SK-N-SH (cell line): ENCODE measurements around the gene NAA11. TPM values are rescaled to one million over a fixed set of nuclear protein-coding genes. Genes with fewer than 3 reads are reported as not detected.

Experiments
- CTCF ChIA-PET: fragments of 300-600, 350-600 bp; formaldehyde crosslinking; extraction: SDS; loops from one replicate; lab custom pipeline; 2021; lab: Yijun Ruan, JAX
- POLR2A ChIA-PET: fragments of 350-600 bp; sonication (Branson Sonifier 250); formaldehyde crosslinking; extraction: SDS; loops from one replicate; lab custom pipeline; 2020; ENCODE audit warnings: antibody characterized with exemption, inconsistent platforms; lab: Yijun Ruan, JAX
- DNase-seq: peaks from one replicate; pipeline ENCODE4 v3.0.0; 2012
- H2AFZ ChIP-seq: fragments of 200-600 bp; sonication (generic); 2 replicates; pipeline ENCODE4 v1.8.1; 2016; ENCODE audit warnings: antibody characterized with exemption, mild to moderate bottlenecking, low read depth
- H3F3A ChIP-seq: fragments of 200-600 bp; sonication (generic); replicated peaks from 2 replicates; pipeline ENCODE3; 2016; ENCODE audit warnings: antibody characterized with exemption, mild to moderate bottlenecking; ENCODE audit not compliant: insufficient read depth
- H3K27ac ChIP-seq, 2 experiments: fragments of 200-500 bp in 1 of 2; fragments of 200-600 bp in 1 of 2; sonication (Bioruptor generic) in 1 of 2; sonication (generic), shearing (Covaris generic) in 1 of 2; 2 replicates each; pipeline versions ENCODE4 v1.5.1 to v1.6.1; 2014 to 2016; ENCODE audit warnings: low read depth in 2 of 2, inconsistent platforms in 1 of 2, low read length in 1 of 2, mild to moderate bottlenecking in 1 of 2, mixed read lengths in 1 of 2
- H3K27me3 ChIP-seq: fragments of 200-600 bp; sonication (generic), shearing (Covaris generic); 2 replicates; pipeline ENCODE4 v1.6.1; 2016; ENCODE audit warnings: mixed run types; ENCODE audit not compliant: insufficient read depth
- H3K36me3 ChIP-seq, 2 experiments: fragments of 200-500 bp in 1 of 2; fragments of 200-600 bp in 1 of 2; sonication (Bioruptor generic) in 1 of 2; sonication (generic) in 1 of 2; replicated peaks in 1 of 2; 2 replicates each; pipeline versions ENCODE3 to v1.5.1; 2014 to 2016; ENCODE audit warnings: low read length in 1 of 2, mild to moderate bottlenecking in 1 of 2; ENCODE audit not compliant: insufficient read depth in 2 of 2, control insufficient read depth in 1 of 2
- H3K4me1 ChIP-seq, 2 experiments: fragments of 200-500 bp in 1 of 2; fragments of 200-600 bp in 1 of 2; sonication (Bioruptor generic) in 1 of 2; sonication (generic), shearing (Covaris generic) in 1 of 2; 2 replicates each; pipeline versions ENCODE4 v1.5.1 to v1.6.1; 2014 to 2016; ENCODE audit warnings: low read depth in 1 of 2, low read length in 1 of 2, mixed run types in 1 of 2; ENCODE audit not compliant: insufficient read depth in 2 of 2, control insufficient read depth in 1 of 2
- H3K4me2 ChIP-seq: fragments of 200-600 bp; sonication (generic), shearing (Covaris generic); 2 replicates; pipeline ENCODE4 v1.6.1; 2017; ENCODE audit warnings: mixed run types
- H3K4me3 ChIP-seq, 2 experiments: fragments of 200-500 bp in 1 of 2; fragments of 200-600 bp in 1 of 2; sonication (Bioruptor generic) in 1 of 2; sonication (generic), shearing (Covaris generic) in 1 of 2; 2 replicates each; pipeline versions ENCODE4 v1.5.1 to v1.8.1; 2014 to 2016; ENCODE audit warnings: low read depth in 2 of 2, inconsistent platforms in 1 of 2, low read length in 1 of 2, mild to moderate bottlenecking in 1 of 2, mixed read lengths in 1 of 2, moderate library complexity in 1 of 2
- H3K79me2 ChIP-seq: fragments of 200-600 bp; sonication (generic); 2 replicates; pipeline ENCODE4 v1.8.1; 2017; ENCODE audit warnings: mild to moderate bottlenecking; ENCODE audit not compliant: insufficient read depth
- H3K9ac ChIP-seq: fragments of 200-600 bp; sonication (generic); 2 replicates; pipeline ENCODE4 v1.6.1; 2017; ENCODE audit warnings: mixed run types
- H3K9me2 ChIP-seq: fragments of 200-600 bp; sonication (generic); 2 replicates; pipeline ENCODE4 v1.6.1; 2017; ENCODE audit warnings: mixed run types
- H3K9me3 ChIP-seq: fragments of 200-600 bp; sonication (generic); 2 replicates; pipeline ENCODE4 v1.6.1; 2017; ENCODE audit warnings: mixed run types, mild to moderate bottlenecking, moderate library complexity
- H4K20me1 ChIP-seq: fragments of 200-600 bp; sonication (generic); 2 replicates; pipeline ENCODE4 v1.6.1; 2017; ENCODE audit warnings: mild to moderate bottlenecking, mixed run types; ENCODE audit not compliant: insufficient read depth
- CTCF ChIP-seq: fragments of 200-600 bp; sonication (generic); IDR thresholded peaks from 2 replicates; pipeline ENCODE4 v1.6.1; 2017; ENCODE audit warnings: antibody characterized with exemption, mild to moderate bottlenecking, moderate library complexity
- EZH2phosphoT487 ChIP-seq: fragments of 200-600 bp; sonication (generic); IDR thresholded peaks from 2 replicates; pipeline ENCODE4 v1.6.1; 2017; ENCODE audit warnings: low read depth, mixed run types, mild to moderate bottlenecking, antibody characterized with exemption, moderate library complexity, borderline replicate concordance
- FOSL2 ChIP-seq: IDR thresholded peaks from 2 replicates; pipeline ENCODE4 v1.4.0; 2012; ENCODE audit warnings: low read depth, mild to moderate bottlenecking, moderate library complexity, borderline replicate concordance
- FOXJ3 ChIP-seq: sonication (generic); formaldehyde crosslinking; IDR thresholded peaks from 2 replicates; pipeline ENCODE4 v1.5.1; 2020; ENCODE audit warnings: mild to moderate bottlenecking, missing genetic modification reagents
- GABPA ChIP-seq: IDR thresholded peaks from 2 replicates; pipeline ENCODE4 v1.4.0; 2012; ENCODE audit warnings: low read depth, mild to moderate bottlenecking
- JUND ChIP-seq: IDR thresholded peaks from 2 replicates; pipeline ENCODE4 v1.4.0; 2012
- MEF2A ChIP-seq: IDR thresholded peaks from 2 replicates; pipeline ENCODE4 v1.4.0; 2012; ENCODE audit warnings: low read depth, borderline replicate concordance
- MXI1 ChIP-seq: IDR thresholded peaks from 2 replicates; pipeline ENCODE4 v1.6.1; 2012; ENCODE audit warnings: mild to moderate bottlenecking, low read depth, low read length, improper control_type of control experiment
- NFIC ChIP-seq: IDR thresholded peaks from 2 replicates; pipeline ENCODE4 v1.4.0; 2012; ENCODE audit warnings: borderline replicate concordance
- NRF1 ChIP-seq: IDR thresholded peaks from 2 replicates; pipeline ENCODE4 v1.6.1; 2012; ENCODE audit warnings: low read depth, mild to moderate bottlenecking, low read length
- RFX5 ChIP-seq: IDR thresholded peaks from 2 replicates; pipeline ENCODE4 v1.6.1; 2012; ENCODE audit warnings: mild to moderate bottlenecking, improper control_type of control experiment, low read length
- SMC3 ChIP-seq: IDR thresholded peaks from 2 replicates; pipeline ENCODE4 v1.6.1; 2012; ENCODE audit warnings: low read depth, low read length, improper control_type of control experiment
- TCF12 ChIP-seq: IDR thresholded peaks from 2 replicates; pipeline ENCODE4 v1.4.0; 2012
- TEAD4 ChIP-seq: IDR thresholded peaks from 2 replicates; pipeline ENCODE4 v1.4.0; 2012; ENCODE audit warnings: mild to moderate bottlenecking, borderline replicate concordance; ENCODE audit not compliant: insufficient read depth
- USF1 ChIP-seq: IDR thresholded peaks from 2 replicates; pipeline ENCODE4 v1.4.0; 2012; ENCODE audit warnings: low read depth, borderline replicate concordance
- YY1 ChIP-seq: IDR thresholded peaks from 2 replicates; pipeline ENCODE4 v1.4.0; 2012; ENCODE audit warnings: low read depth, mild to moderate bottlenecking
- WGBS: methylation state at CpG from one replicate; pipeline ENCODE4 v1.1.6; 2017; ENCODE audit warnings: low lambda C conversion rate; 5-methylcytosine and 5-hydroxymethylcytosine counted together
- polyA plus RNA-seq, 3 experiments: library from polyadenylated mRNA; depleted of rRNA; stranded (reverse); fragments of >200 nt; gene quantifications; 2 replicates each; pipeline ENCODE4 v1.2.3, GENCODE V29; 2012

NAA11 gene
- polyA plus RNA-seq, 1 of the 3 experiments (the other 2 are of a cell fraction): not detected

- Histone ChIP-seq H2AFZ (no peak overlapping the region), H3K9me2 (no peaks in the 10 kb centered on the region), H3K9me3 (no peaks in the 10 kb centered on the region), H3K79me2 (no peaks in the 10 kb centered on the region), H3K27me3 (no peaks in the 10 kb centered on the region), H4K20me1 (no peaks in the 10 kb centered on the region), H3K4me2 (no peak overlapping the region), H3K36me3 (no peaks in the 10 kb centered on the region), H3K4me1 (no peaks in the 10 kb centered on the region; a peak in 1 of 4 replicates), H3K4me3 (no peak overlapping the region), H3K9ac (no peak overlapping the region), H3K27ac (no peak overlapping the region), H3F3A (no peaks in the 10 kb centered on the region)
- 60% methylated on average over 4 of the region's 4 CpGs for WGBS
- CTCF ChIA-PET: no interaction called here
- TF ChIP-seq CTCF: no peak
- TF ChIP-seq TCF12: no peak
- no peak for TF ChIP-seq JUND
- no peak for TF ChIP-seq EZH2phosphoT487
- TF ChIP-seq NFIC: no peak
- no peak for TF ChIP-seq MXI1
- TF ChIP-seq FOXJ3 (CRISPR knock-in tag): no peak
- no peak for TF ChIP-seq TEAD4
- TF ChIP-seq FOSL2: no peak
- TF ChIP-seq SMC3: no peak
- POLR2A ChIA-PET: no interaction called here
- no peak for DNase-seq
Observed at GRCh38 chr4:79362626-79363025, 36.8 kb upstream of the NAA11 start.

GRCh38 chr4:79360006-79360405, 34.1 kb upstream of the NAA11 start:
- POLR2A ChIA-PET: no interaction called here
- no peak overlapping the region for H3K9ac ChIP-seq
- H4K20me1 ChIP-seq: no peaks in the 10 kb centered on the region
- DNase-seq: no peak
- H3K4me2 ChIP-seq: no peak overlapping the region
- no peak overlapping the region for H2AFZ ChIP-seq
- no peak overlapping the region for H3K4me3 ChIP-seq
- H3K79me2 ChIP-seq: no peaks in the 10 kb centered on the region
- H3K9me3 ChIP-seq: no peaks in the 10 kb centered on the region
- H3K27ac ChIP-seq: no peak overlapping the region
- peaks cover 0 to 3% of the 10 kb centered on the region in 2 experiments; a peak in 2 of 4 replicates for H3K4me1 ChIP-seq
- H3F3A ChIP-seq: no peaks in the 10 kb centered on the region
- no peaks in the 10 kb centered on the region for H3K9me2 ChIP-seq
- no peaks in the 10 kb centered on the region for H3K36me3 ChIP-seq
- CTCF ChIA-PET: no interaction called here
- no peaks in the 10 kb centered on the region for H3K27me3 ChIP-seq
- TF ChIP-seq RFX5: no peak
- no peak for TF ChIP-seq MEF2A
- no peak for TF ChIP-seq TEAD4
- TF ChIP-seq TCF12: no peak
- no peak for TF ChIP-seq GABPA
- TF ChIP-seq YY1: no peak
- no peak for TF ChIP-seq NRF1
- TF ChIP-seq SMC3: no peak
- no peak for TF ChIP-seq EZH2phosphoT487
- TF ChIP-seq JUND: no peak
- no peak for TF ChIP-seq USF1
- no peak for TF ChIP-seq NFIC
